Mesodermal cell (in vitro differentiated cells): ENCODE results near the gene MFSD12.
A peak's percentile ranks its signal among the peaks of the same experiment; 100 is the strongest.
"Not testable (repeated sequence)": the region's sequence is repeated elsewhere in the genome, so short reads cannot be mapped to it uniquely, and the experiment has no call there.

Source experiments
- H3K27ac ChIP-seq: 2 replicates; pipeline ENCODE4 v1.7.0; 2013; ENCODE audit warnings: mild to moderate bottlenecking, low read depth, low read length, moderate library complexity; ENCODE audit not compliant: severe bottlenecking
- H3K36me3 ChIP-seq: 2 replicates; pipeline ENCODE4 v1.7.1; 2013; ENCODE audit warnings: mild to moderate bottlenecking, low read length, moderate library complexity; ENCODE audit not compliant: control insufficient read depth, insufficient read depth
- H3K4me1 ChIP-seq: one replicate; pipeline ENCODE4 v1.7.1; 2013; ENCODE audit warnings: mild to moderate bottlenecking, low read length; ENCODE audit not compliant: insufficient read depth, control insufficient read depth, poor library complexity, severe bottlenecking
- H3K4me3 ChIP-seq: 2 replicates; pipeline ENCODE4 v1.7.0; 2013; ENCODE audit warnings: low read length, control low read depth, mild to moderate bottlenecking; ENCODE audit not compliant: insufficient read depth, poor library complexity, severe bottlenecking; ENCODE audit errors: extremely low read depth
- H3K9me3 ChIP-seq: 2 replicates; pipeline ENCODE4 v1.7.1; 2013; ENCODE audit warnings: mild to moderate bottlenecking, low read length, moderate library complexity; ENCODE audit not compliant: control insufficient read depth
- WGBS, 2 experiments: methylation state at CpG; one replicate each; pipeline ENCODE4 v1.1.5; 2013; ENCODE audit warnings: missing lambda C conversion rate in 2 of 2; ENCODE audit not compliant: insufficient coverage in 2 of 2; 5-methylcytosine and 5-hydroxymethylcytosine counted together

The MFSD12 gene

GRCh38 chr19:3584036-3584802 lies 26.8 kb upstream of the MFSD12 start:
- H3K9me3 ChIP-seq, H3K4me3 ChIP-seq, H3K4me1 ChIP-seq, H3K36me3 ChIP-seq, H3K27ac ChIP-seq: not testable (repeated sequence)
- 84 to 90% methylated on average over 2 to 8 of the region's 15 CpGs for WGBS, 2 experiments

- not testable (repeated sequence) for H3K9me3 ChIP-seq, H3K4me3 ChIP-seq, H3K27ac ChIP-seq, H3K36me3 ChIP-seq, H3K4me1 ChIP-seq
- WGBS, 2 experiments = 68 to 76% methylated on average over 3 to 4 of the region's 4 CpGs
Observed at GRCh38 chr19:3581792-3582191, 24.4 kb upstream of the MFSD12 start.

- 73 to 77% methylated on average over 6 to 10 of the region's 11 CpGs for WGBS, 2 experiments
- Histone ChIP-seq H3K4me1 (peaks cover 18% of the 10 kb centered on the region), H3K4me3 (no peak overlapping the region), H3K36me3 (peaks cover 7% of the 10 kb centered on the region), H3K27ac (peak overlapping the region; percentile 46), H3K9me3 (no peaks in the 10 kb centered on the region)
Observed at GRCh38 chr19:3580156-3580934, 23.0 kb upstream of the MFSD12 start.

- 79 to 91% methylated on average over 9 to 12 of the region's 17 CpGs for WGBS, 2 experiments
Observed at GRCh38 chr19:3578390-3578789, 21.0 kb upstream of the MFSD12 start.

GRCh38 chr19:3577723-3578344 lies 20.4 kb upstream of the MFSD12 start:
- 77 to 86% methylated on average over 49 to 54 of the region's 60 CpGs for WGBS, 2 experiments
- Histone ChIP-seq H3K4me1 (peaks cover 18% of the 10 kb centered on the region), H3K9me3 (no peaks in the 10 kb centered on the region), H3K36me3 (peaks cover 20% of the 10 kb centered on the region), H3K4me3 (no peak overlapping the region), H3K27ac (no peak overlapping the region)

More at GRCh38 chr19:3578390-3578789, 21.0 kb upstream of the MFSD12 start:
- Histone ChIP-seq H3K4me3 (no peak overlapping the region), H3K27ac (no peak overlapping the region), H3K9me3 (no peaks in the 10 kb centered on the region), H3K4me1 (peaks cover 18% of the 10 kb centered on the region), H3K36me3 (peaks cover 20% of the 10 kb centered on the region)

GRCh38 chr19:3576696-3577443 lies 19.5 kb upstream of the MFSD12 start:
- H3K36me3 ChIP-seq = peaks cover 20% of the 10 kb centered on the region
- WGBS, 2 experiments = 17 to 22% methylated on average over 25 to 50 of the region's 78 CpGs
- H3K4me1 ChIP-seq = peaks cover 24% of the 10 kb centered on the region
- H3K4me3 ChIP-seq = peak overlapping the region; percentile 25
- H3K9me3 ChIP-seq = no peaks in the 10 kb centered on the region
- no peak overlapping the region for H3K27ac ChIP-seq

- Histone ChIP-seq H3K27ac (no peak overlapping the region), H3K36me3 (peaks cover 20% of the 10 kb centered on the region), H3K4me1 (peaks cover 25% of the 10 kb centered on the region), H3K9me3 (no peaks in the 10 kb centered on the region), H3K4me3 (peak overlapping the region; percentile 25)
- WGBS, 2 experiments = 72 to 81% methylated on average over 21 to 22 of the region's 29 CpGs
Observed at GRCh38 chr19:3575949-3576673, 18.7 kb upstream of the MFSD12 start.

GRCh38 chr19:3575260-3575741 lies 17.9 kb upstream of the MFSD12 start:
- no peak overlapping the region for H3K4me3 ChIP-seq
- no peak overlapping the region for H3K27ac ChIP-seq
- no peaks in the 10 kb centered on the region for H3K9me3 ChIP-seq
- H3K36me3 ChIP-seq = peaks cover 20% of the 10 kb centered on the region
- peaks cover 25% of the 10 kb centered on the region for H3K4me1 ChIP-seq
- 83 to 93% methylated on average over 12 to 19 of the region's 19 CpGs for WGBS, 2 experiments

GRCh38 chr19:3573858-3574637 lies 16.7 kb upstream of the MFSD12 start:
- peaks cover 20% of the 10 kb centered on the region for H3K36me3 ChIP-seq
- H3K9me3 ChIP-seq = no peaks in the 10 kb centered on the region
- peak overlapping the region; percentile 92 for H3K4me3 ChIP-seq
- 62 to 66% methylated on average over 43 to 51 of the region's 55 CpGs for whole genome bisulfite sequencing, 2 experiments
- H3K27ac ChIP-seq = no peak overlapping the region
- peaks cover 19% of the 10 kb centered on the region for H3K4me1 ChIP-seq
